ENCODE measurements around the gene MACROD2. TPM values are rescaled to one million over a fixed set of nuclear protein-coding genes. Genes with fewer than 3 reads are reported as not detected.

Gene MACROD2
- total RNA-seq, 1 experiment from 2014 or later = 0.02 TPM

DNA sequence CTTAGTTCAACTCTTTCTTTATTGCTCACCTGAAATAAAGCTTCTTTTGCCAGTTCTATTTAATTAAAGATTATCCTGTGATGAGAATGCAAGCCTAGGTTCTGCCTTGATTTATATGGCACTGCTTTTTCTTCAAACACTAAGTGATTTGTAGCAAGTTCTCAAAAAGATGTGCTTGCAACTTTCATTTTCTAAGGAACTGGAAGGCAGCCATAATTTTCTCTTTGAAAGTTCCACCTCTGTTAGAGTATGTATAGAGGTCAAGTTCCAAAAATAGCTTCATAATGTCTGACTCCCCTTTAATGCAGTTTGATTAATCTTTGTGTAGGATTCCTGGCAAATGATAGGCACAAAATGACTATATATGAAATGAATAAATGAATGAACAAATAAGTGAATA is 870.4 kb downstream of the MACROD2 start:
- DNase-seq (ENCODE audit: low spot score) = no peak

- no peak for DNase-seq (ENCODE audit: low spot score)
Observed at GRCh38 chr20:14866841-14867514, 871.7 kb downstream of the MACROD2 start.

DNA sequence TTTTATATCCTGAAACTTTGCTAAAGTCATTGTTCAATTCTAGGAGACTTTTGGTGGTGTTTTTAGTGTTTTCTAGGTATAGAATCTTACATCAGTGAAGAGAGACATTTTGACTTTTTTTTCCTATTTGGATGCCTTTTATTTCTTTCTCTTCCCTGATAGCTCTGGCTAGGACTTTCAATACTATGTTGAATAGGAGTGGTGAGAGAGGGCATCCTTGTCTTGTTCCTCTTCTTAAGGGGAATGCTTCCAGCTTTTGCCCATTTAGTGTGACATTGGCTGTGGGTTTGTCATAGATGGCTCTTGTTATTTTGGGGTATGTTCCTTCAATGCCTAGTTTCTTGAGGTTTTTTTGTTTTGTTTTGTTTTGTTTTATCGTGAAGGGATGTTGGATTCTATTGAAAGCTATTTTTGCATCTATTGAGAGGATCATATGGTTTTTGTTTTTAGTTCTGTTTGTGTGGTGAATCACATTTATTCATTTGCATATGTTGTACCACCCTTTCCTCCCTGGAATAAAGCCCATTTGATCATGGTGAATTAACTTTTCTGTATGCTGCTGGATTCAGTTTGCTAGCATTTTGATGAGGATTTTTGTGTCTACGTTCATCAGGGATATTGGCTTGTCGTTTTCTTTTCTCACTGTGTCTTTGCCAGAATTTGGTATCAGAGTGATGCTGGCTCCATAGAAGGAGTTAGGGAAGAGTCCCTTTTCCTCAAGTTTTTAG is 882.1 kb downstream of the MACROD2 start:
- DNase-seq (ENCODE audit: low spot score) = no peak

GRCh38 chr20:14878676-14879019 is 883.3 kb downstream of the MACROD2 start:
- no peak for DNase-seq (ENCODE audit: low spot score)

- DNase-seq (ENCODE audit: low spot score) = peak; percentile 78
Observed at GRCh38 chr20:14879020-14879697, 883.8 kb downstream of the MACROD2 start.

GRCh38 chr20:14879839-14880238 is 884.5 kb downstream of the MACROD2 start:
- no peak for DNase-seq (ENCODE audit: low spot score)

DNA sequence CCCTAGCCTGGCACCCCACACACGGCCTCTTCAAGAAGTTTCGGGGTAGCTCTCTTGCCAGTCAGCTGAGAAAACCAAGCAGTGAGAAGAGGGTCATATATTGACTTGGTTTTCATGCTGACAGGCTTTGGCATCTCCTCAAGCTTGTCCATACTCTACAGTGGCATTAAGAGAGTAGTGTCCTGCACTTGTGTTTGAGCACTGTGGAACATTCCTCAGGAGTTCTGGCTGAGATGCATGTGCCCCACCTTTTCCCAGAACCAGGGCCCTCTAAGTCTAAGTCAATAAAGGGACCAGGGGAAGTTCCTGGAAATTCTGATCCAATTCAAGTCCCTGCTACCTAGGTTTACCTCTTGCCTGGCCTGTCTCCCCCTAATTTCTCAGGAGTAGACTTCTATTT is 886.2 kb downstream of the MACROD2 start:
- DNase-seq (ENCODE audit: low spot score) = no peak

- DNase-seq (ENCODE audit: low spot score) = no peak
Observed at GRCh38 chr20:14882157-14882556, 886.8 kb downstream of the MACROD2 start.

GRCh38 chr20:14882846-14883245 is 887.5 kb downstream of the MACROD2 start:
- DNase-seq (ENCODE audit: low spot score) = no peak

DNA sequence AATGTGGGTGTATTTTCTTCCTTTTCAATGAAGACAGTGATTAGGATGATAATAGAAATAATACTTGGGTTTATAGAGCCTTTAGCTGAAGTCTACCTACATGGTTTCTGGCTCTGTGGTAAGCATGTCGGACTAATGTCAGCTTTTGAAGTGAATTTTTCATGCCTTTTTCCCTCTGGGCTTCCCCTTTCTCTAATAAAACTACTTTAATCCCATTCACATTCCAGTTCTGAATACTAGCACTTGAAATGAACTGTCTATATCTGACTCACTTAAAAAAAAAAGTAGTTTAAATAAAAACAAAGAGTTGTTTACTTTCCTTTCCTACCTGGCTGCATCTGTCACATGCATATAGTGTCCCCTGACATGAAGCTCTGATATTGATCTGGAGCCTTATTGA is 888.0 kb downstream of the MACROD2 start:
- no peak for DNase-seq (ENCODE audit: low spot score)

GRCh38 chr20:14885661-14886060 is 890.3 kb downstream of the MACROD2 start:
- no peak for DNase-seq (ENCODE audit: low spot score)

DNA sequence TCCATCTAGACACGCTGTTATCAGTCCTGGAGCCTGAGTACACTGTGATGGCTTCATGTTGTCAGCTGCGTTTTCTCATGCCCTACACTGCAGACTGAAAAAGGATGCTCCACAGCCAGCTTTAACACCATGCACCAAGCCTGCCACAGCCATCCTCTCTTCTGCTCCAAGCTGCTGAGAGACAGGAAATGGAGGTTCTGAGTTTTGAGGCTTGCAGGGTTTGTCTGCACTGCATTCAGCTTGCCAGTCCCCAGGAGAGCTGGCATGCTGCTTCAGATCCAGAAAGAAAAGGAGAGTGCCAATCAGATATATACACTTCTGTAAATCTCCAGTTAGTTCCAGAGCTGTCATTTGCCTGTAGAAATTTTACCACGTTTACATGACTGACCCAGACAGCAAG is 892.8 kb downstream of the MACROD2 start:
- DNase-seq (ENCODE audit: low spot score) = no peak

DNA sequence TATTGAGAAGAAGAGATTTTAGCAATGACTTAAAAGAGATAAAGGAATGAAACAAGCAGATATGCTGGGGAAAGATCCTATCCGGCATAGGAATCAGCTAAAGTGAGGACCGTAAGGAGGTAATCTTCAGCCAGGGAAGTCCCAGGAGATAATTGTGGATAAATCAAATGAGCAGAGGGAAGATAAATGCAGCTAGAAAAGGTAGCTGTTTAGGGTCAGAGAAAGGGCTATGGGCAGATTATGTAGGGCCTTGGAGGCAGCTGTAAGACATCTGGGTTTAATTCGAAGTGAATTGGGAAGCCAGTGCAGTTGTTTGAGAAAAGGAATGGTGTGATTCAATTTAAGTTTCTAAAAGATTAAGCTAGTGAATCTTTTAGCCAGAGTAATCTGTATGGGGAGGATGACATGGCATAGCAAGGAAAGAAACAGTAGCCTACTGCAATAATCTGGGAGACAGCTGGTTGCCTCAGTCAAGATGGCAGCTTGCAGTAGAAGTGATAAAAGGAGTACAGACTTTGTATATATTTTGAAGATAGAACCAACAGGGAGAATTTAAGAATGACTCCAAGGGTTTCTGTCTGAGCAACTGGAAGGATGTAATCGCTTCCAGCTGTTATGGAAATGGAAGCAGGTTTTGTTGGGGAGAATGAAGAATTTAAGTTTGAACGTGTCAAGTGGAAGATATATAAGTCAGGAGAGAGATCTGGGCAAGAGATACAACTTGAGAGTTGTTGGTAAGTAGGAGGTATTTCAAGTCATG is 894.4 kb downstream of the MACROD2 start:
- DNase-seq (ENCODE audit: low spot score) = no peak

- DNase-seq (ENCODE audit: low spot score) = no peak
Observed at GRCh38 chr20:14890713-14891112, 895.4 kb downstream of the MACROD2 start.

DNA sequence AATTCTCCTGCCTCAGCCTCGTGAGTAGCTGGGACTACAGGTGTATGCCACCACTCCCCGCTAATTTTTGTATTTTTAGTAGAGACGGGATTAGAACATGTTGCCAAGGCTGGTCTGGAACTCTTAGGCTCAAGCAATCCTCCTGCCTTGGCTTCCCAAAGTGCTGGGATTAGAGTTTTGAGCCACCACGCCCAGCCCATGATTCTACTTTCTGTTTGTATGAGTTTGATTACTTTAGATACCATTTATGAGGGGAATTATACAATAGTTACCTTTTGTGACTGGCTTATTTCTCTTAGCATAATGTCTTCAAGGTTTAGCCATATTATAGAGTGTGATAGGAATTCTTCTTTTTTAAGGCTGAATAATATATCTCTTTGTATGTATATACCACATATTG is 897.5 kb downstream of the MACROD2 start:
- no peak for DNase-seq (ENCODE audit: low spot score)

- no peak for DNase-seq (ENCODE audit: low spot score)
Observed at GRCh38 chr20:14896569-14896968, 901.3 kb downstream of the MACROD2 start.

DNA sequence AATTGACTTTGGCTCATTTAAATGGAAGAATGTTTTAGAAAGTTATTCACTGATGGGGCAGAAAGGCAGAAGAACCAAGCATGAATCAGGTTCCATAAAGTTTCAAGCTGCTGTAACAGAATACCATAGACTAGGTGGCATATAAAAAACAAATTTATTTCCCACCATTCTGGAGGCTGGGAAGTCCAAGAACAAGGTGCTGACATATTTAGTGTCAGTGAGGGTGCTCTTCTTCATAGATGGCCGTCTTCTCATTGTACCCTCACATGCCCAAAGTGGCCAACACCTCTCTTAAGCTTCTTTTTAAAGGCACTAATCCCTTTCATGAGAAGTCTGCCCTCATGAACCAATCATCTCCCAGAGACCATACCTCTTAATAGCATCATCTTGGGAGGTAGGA is 902.3 kb downstream of the MACROD2 start:
- no peak for DNase-seq (ENCODE audit: low spot score)

DNA sequence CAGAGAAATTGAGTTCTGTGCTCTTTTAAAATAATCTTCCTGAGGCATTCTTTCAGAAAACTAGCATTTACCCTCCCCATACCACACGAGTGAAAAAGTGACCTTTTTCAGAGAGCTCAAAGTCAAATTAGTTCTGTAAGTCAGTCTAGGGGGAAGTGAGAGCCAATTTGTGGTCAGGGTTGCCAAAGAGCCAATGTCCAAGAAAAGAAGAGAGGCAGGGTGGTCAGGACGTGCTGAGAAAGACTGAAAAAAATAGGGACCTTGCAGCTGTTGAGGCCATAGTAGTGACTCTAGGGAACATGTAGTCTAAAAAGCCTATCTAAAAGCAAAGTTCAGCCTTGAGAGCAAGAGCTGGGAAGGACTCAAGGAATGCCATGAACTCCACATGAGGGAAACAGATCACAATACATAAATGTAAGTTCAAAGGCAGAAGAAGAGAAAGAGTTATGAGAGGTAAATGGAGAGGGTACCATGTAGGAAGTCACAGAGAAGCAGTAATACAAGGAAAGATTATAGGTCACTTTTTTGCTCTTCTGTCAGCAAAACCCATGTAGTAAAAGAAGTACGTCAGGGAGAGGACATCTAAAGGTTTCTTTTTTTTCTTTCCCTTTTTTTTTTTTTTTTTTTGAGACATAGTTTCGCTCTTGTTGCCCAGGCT is 907.2 kb downstream of the MACROD2 start:
- DNase-seq (ENCODE audit: low spot score) = no peak

DNA sequence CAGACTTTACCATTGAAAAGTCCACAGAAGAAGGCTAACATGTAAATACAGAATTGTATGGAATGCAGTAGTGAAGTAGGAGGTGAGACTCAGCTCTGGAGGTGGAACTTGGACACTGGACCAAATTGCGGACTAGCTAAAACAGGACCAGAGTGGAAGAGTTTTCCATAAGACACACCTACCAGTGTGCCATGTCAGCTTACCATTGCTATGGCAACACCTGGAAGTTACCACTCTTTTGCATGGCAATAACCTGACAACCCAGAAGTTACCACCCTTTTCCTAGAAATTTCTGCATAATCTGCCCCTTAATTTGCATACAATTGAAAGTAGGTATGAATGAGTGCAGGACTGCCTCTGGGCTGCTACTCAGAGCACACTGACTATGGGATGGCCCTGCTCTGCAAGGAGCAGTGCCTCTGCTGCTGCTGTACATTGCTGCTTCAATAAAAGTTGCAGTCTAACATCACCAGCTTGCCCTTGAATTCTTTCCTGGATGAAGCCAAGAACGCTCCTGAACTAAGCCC is 911.7 kb downstream of the MACROD2 start:
- DNase-seq (ENCODE audit: low spot score) = no peak

DNA sequence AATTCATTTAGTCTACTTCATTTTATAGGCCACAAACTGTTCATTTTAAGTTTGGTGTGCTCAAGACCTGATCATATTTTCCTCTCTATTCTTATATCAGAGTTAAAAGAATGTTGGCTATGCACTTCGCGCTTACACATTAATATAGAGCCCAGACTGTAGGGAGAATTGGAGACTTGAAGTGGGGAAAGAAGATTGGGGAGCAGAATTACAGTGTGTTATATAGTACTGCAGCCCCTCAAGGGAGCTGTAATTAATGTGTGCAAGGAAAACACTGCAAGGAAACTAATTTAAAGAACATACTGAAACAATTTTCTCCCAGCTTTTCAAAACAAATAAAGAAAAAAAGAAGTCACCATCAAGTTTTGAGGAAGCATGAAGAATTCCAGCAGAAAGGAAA is 914.8 kb downstream of the MACROD2 start:
- no peak for DNase-seq (ENCODE audit: low spot score)

GRCh38 chr20:14913896-14914620 is 918.7 kb downstream of the MACROD2 start:
- DNase-seq (ENCODE audit: low spot score) = no peak
